Non-pigmented ciliary epithelial cell (primary cell): ENCODE results near the gene NDUFA9.
A peak's percentile ranks its signal among the peaks of the same experiment; 100 is the strongest.

Experiments
- DNase-seq: peaks from one replicate; pipeline ENCODE4 v3.0.0-alpha.2; 2010; ENCODE audit warnings: low read depth

NDUFA9 gene

DNA sequence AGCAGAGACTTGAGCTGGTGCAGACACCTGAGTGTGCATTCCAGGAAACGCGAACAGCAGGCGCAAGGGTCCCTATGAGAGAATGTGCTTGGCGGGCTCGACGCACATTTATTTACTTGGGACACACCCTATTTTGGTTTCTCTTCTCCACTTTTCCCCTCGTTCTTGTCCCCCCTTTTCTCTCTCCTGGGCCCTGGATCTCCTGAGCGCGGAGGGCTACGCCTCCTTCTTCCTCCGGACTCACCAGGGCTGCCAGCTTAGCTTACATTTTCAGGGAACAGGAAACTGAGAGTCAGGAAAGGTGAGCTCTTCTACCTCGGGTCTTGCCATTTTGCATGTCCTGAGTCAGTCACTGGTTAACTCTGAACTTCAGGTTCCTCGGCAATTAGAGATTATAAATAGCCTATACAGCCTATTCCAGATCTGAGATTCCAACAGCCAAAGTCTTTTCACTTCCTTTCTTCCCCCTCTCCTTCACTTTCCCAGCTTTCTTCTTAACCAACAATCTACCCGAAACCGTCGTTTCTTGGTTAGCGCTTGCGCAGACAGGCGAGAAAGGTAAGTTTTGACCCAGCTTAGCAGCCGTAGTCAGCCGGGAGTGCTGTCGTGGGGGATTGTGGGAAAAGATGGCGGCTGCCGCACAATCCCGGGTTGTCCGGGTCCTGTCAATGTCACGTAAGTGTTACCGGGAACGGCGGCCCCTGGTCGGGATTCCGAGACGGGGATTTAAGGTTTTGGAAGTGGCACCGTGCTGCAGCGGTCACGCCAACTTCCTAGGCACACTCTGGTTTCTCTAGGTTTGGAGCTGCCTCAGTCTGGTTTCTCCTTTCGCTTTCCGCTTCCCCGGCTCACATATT is at the start of gene NDUFA9, which contains the start of gene AKAP3:
Gene NDUFA9, plus strand, starts transcription at position 614 of the 857 bp plus-strand sequence. Its CDS starts 13 bp downstream, at position 627.
Gene AKAP3, minus strand, starts transcription at position 551 of the 857 bp plus-strand sequence. CDS start 10,855 bp downstream, outside the sequence.
- DNase-seq: peak; percentile 55

DNA sequence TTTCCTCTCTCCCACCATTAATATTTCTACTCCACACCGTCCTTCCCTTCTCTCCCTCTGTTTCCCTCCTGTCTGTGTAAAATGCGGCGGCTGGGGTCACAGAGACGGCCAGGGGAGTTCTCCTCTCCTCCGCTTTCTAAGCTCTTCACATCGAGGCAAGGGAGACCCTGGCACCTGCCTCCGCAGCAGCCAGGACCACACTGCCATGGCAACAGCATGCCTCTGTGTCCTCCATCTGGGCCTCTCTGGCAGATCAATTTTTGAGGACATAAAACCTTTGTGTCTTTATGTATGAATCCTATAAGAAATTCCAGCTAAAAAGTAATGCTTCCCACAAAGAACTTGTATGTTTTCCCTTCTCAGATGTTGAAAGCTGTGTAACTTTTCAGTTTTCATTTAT is 45.5 kb upstream of the NDUFA9 start:
- DNase-seq: no peak

DNA sequence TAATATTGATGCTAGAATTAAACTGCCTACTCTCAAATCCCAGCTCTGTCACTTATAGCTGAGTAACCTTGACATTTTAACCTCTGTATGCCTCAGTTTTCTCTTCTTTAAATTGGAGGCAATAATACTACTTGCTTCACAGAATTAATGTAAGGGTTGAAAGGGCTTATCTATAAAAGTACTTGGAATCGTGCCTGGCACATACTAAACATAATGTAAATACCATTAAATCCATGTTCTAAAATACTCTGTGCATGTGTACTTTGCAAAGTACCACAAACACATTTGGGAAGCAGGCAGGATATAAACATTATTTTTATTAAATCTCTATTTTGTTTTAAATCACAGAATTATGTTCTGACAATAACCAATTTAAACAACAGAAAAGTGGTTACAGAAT is 45.0 kb upstream of the NDUFA9 start:
- DNase-seq: no peak

DNA sequence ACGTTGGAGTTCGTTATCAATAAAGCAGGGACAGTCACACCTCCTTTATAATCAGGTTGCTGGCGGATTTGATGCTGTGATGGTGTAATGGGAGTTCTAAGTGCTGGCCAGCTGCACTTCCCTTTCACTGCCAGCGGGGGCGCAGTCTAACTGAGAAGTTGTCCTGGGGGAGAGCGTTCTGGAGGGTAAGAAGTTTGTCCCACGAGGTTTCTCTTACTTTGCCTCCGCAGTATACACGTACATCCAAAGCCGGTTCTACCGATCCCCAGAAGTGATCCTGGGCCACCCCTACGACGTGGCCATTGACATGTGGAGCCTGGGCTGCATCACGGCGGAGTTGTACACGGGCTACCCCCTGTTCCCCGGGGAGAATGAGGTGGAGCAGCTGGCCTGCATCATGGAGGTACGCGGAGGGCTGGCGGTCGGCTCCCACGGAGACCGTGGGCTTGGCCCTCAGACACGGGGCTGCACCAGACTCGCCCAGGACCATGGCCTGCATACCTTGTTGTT is 44.2 kb upstream of the NDUFA9 start:
- peak; percentile 66 for DNase-seq

DNA sequence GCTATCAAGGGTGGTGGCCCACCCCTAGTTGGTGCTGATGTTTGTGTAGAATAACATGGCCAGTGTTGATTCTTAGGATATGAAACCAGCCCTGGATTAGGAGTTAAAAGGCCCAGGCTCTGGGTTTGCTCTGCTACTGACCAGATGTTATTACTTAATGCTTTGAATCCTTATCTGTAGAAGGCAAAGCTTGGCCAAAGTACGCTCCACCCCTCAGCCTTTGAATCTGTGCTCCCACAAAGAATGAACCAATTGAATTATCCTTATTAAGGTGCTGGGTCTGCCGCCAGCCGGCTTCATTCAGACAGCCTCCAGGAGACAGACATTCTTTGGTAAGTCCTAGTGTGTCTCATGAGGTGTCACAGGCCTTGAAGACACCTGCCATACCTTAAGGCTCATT is 41.9 kb upstream of the NDUFA9 start:
- DNase-seq: no peak

DNA sequence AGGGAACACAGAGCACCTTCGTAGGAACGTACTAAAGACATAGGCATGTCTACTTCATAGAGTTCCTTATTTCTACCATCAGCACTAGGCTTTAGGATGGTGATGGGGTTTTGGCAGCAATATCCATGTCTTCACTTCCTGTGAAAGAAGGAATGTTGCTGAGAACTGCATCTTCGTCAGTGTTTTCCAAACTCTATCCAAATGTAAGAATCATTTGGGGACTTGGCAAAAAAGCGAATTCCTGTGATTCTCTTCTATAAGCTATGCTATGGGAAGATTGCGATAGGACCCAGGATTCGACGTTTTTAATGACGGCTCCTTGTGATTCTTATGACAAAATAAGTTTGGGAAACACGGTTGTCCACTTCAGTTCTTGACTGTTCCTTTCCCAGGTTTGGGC is 39.8 kb upstream of the NDUFA9 start:
- no peak for DNase-seq

DNA sequence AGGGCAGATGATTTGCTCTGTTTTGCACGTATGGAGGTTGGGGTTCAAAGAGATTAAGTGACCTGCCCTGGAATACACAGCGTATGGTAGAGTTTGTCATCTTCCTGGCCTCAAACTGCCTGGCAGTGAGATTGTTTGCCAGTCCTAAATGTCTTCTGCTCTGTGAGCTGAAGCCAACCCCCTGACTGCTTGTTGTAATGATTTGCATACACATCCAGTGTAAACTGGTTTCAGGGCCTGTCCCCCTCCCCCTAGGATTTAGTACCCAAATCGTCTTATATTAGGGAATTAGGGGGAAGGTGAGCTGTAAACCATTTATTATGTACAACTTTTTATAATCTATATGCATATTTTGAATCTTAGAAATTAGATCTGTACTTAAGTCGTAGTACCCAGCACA is 38.4 kb upstream of the NDUFA9 start:
- DNase-seq: no peak

DNA sequence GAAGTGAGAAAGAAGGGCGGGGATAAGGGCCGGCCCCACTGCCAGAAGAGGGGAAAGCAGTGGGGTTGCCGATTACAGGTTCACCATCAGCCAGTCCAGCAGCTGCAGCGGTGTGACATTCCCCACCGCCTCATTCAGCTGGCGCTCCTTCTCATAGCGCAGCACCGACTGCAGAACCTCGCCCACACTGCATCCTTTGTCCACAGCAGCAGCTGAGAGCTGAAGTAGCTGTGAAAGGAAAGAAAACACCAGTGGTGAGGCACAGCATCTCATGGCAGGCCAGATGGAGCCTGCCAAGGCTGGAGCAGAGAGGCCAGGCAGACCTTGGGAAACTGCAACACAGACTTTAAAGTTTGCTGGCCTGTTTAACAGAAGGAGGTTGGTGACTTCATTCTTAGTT is 33.2 kb upstream of the NDUFA9 start:
- no peak for DNase-seq

DNA sequence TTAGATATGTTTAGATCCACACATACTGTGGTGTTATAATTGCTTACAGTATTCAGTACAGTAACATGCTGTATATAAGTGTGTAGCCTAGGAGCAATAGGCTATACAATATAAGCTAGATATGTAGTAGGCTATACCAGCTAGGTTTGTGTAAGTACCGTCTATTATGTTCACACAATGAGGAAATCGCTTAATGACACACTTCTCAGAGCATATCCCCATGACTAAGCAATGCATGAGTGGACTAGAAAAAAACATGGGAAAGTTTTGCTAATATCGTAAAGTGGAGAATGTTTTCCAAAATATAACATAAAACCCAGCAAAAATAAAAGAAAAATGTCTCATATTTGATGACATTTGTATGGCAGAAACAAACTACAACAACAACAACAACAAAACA is 27.4 kb upstream of the NDUFA9 start:
- no peak for DNase-seq

DNA sequence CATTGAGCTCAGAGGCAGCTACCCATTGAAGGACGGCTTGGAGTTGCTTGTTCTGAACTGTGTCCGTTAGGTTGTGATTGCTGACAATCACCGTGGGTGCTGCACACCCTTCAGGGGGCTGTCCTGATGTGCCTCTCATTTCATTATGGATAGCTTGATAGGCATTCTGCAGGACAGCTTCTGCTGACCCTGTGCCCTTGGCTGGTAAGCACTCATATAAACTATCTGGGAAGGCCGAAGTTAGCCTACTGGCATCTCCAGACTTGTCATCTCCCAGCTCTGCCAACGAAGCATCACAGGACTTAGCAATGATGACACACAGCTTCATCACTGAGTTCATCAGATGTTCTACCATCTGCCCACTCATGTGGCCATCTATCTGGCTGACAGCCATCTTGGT is 22.4 kb upstream of the NDUFA9 start:
- no peak for DNase-seq

DNA sequence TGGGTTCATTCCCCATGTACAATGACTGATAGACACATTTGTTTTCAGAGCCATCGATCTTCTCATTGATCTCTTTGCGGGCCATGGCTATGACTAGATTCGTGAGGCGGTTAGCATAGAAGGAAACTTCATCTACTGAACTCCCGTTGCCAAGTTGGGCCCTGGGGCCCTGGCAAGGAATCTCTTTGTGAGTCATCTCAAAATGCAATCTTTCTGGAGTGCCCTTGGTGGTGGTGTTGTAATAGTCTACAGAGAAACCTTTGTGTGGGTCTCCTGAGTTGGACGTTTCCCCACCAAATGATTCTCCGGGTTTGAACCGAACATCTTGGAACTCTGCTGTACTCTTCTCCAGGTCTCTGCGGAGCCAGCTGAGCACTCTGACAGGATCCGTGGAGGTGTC is 20.5 kb upstream of the NDUFA9 start:
- no peak for DNase-seq

DNA sequence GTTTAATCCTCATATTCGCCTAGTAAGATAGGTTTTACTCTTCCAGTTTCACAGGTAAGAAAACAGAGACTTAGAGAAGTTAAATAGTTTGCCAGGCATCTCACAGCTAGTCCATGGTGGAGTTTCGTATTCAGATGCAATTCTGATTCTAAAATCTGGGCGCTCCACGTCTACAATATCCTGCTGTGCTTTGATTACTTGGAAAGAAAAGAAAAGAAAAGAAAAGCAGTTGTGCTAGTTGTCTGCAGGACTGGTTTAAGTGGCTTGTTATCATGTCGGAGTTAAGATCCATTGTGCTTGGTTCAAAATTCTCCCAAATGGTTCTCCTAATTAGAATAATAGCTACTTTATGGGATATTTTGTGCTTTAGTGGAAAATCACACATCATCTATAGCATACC is 18.7 kb upstream of the NDUFA9 start:
- DNase-seq: no peak

DNA sequence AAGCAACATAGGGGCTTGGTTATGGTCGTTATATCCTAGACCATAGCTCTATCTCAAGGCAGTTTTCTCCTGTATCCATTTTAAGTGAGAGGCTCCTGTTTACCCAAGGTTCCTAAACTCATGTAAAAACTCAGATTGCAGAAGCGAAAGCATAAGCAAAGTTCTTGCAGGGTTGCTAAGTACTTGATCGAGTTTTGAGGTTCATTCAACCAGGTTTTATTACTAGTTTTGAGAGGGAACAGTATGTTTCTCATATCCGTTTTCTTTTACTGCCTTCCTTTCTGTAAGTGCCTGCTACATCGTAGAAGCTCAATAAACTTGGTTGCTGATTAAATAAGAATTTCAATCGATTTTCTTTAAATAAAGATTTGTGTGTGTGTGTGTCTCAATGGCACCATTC is 5.2 kb upstream of the NDUFA9 start:
- no peak for DNase-seq

DNA sequence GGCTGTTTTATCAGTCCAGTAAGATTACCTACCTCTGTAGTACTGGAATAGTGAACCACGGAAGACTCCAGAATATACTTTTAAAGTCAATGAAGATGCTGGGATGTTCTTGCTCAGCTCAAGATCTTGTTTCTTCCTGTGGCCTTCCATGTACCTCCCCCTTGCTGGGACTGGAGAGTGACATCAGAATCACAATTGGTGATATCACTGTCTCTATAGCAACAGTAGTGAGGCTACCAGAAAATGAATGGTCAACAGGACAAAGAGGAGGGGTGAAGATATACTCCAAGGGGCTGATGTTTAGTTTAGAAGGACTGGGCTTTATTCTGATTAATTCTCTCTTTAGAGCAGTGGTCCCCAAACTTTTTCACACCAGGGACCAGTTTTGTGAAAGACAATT is 3.9 kb upstream of the NDUFA9 start:
- DNase-seq: no peak

DNA sequence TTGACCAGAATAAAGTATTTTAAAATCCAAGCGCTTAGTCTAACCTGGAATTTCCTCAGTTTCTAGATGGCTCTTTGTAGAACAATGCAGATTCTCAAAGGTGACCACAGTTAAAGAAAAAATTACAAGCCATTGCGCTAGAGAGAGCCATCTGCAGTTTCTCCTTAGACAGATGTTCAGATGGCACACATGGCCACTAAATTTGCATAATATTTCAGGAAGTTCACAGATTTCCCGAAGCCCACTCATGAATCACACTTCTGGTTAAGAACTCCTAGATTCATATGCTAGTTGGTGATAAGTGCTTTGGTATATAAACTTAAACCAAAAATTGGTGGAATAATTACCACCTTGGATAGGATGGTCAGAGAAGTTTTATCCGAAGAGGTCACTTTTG is 812 bp upstream of the NDUFA9 start:
- DNase-seq: no peak

DNA sequence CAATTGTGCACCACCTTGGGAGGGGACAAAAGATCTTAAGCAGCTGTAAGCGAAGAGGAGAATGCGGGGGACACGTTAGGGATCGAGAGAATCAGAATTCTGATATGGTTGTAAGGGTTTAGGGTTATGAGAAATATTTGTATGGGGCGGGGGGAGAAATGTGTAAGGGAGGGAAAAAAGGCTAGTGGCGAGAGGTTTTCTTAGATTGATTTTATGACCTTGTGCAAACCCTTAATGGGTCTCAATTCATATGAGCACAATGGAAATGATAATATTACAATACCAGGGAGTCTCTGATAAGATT is 396 bp downstream of the NDUFA9 start:
- no peak for DNase-seq

DNA sequence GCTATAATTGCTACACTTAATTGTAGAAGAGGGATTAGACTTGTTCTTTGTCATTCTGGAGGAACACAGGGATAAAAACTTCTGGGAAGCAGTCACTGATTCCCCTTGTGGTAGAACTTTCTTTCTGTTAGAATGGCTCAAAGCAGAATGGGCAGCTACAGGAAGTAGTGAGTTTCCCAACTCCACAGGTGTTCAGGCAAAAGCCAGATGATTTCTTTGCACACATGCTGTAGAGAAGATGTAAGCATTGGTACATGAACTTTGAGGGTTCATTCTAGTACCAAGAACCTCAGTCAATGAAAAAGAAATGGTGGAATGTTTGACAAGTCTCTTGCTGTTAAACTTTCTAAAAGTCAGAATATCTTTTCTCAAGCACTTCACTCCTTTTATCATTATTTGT is 4.3 kb downstream of the NDUFA9 start:
- DNase-seq: no peak

DNA sequence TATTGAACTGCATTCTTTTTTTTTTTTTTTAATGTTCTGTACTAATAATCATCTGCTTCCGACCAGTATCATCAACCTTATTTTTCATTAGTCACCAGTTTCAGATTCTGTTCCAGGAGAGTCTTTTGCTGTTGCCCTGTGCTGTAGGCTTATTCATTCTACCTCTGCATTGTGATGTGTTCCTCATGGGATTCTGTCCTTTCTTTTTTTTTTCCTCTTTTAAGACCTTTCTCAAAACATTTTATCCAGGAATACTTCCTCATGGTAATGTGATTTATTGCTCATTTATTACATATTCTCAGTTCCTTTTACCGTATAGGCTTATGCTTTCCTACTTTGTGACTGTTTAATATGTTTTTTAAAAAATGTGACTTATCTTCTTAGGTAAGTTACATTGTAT is 4.8 kb downstream of the NDUFA9 start:
- DNase-seq: no peak

DNA sequence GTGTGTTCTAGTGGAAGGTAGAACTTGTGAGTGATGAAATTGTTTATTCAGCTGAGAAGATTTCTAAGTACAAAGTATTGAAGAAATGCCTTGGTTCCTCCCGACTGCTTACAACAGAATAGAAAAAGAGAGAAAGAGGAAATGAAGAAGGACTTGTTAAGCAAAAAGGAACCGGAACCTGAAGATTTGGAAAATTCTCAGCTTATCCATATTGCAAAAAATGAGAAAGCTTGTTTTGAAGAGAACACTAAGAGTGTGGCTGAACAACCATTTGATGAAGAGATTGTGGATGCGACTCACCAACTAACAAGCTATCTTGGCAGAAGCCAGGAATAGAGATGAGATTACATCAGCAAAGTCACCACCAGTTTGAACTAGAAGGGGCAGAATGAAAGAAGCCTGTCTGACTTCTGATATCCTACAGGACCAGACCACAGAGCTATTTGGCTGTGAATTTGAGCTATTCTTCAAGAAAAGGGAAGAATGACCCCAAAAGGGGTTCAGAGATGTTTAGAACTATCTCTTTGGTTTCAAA is 15.1 kb downstream of the NDUFA9 start:
- peak; percentile 42 for DNase-seq

DNA sequence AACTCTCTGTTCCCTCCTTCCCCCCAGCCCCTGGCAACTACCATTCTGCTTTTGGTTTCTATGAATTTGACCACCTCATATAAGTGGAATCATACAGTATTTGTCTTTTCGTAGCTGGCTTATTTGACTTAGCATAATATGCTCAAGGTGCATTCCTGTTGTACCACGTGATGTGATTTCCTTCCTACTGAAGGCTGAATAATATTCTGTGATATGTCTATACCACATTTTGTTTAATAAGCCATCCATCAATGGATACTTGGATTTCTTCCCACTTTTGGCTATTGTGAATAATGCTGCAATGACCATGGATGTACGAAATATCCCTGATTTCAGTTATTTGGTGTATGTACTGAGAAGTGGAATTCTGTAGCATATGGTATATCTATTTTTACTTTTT is 16.3 kb downstream of the NDUFA9 start:
- DNase-seq: no peak

DNA sequence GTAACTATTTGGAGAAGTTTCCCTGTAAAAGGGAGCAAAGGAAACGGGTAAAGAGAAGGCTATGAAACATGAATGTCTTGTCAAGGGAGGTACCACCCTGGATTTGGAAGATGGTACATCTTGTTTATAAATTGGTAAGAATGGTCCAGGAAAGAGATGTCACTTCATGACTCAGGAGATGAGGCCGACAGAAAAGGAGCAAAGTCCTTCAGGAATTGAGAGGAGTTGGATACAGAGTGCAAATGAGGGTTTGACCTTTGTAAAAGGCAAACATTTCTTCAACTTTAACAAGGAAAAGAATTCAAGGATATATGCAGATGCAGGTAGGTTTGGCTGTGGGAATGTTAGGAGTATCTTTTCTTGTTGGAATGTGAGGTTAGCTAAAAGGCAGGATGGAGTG is 30.8 kb downstream of the NDUFA9 start:
- DNase-seq: no peak

DNA sequence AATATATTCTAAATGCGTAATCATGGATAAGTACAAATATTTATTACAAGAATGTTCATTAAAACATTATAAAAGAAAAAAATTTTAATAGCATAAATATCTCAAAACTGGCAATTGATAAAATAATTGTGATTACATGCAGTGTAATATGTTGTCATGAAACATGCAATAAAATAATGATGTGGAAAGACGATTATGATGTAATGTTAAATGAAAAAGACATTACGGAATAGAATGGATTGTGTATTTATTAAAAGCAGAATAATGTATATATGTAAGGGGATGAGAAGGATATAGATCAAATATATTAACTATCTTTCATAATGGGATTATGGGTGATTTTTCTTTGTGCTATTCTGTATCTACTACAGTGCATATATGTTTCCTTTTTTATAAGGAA is 32.8 kb downstream of the NDUFA9 start:
- no peak for DNase-seq

DNA sequence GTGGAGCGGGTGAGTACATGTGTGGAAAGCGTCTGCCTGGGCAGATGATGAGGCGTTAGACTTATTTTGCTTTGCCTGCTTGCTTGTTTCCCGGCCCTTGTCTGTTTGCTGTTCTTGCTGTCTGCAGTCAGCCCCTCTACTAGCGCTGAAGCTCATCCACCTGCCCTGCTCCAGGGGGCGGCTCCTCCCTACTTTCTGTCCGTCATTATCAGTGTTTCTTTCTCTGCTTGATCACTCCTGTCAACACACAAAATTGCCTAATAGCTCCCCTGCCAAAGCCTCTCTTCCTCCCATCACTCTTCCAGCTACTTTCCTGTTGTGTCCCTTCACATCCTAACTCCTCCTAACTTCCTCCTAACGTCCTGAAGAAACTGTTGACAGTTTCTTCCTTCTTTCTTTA is 36.4 kb downstream of the NDUFA9 start:
- no peak for DNase-seq

DNA sequence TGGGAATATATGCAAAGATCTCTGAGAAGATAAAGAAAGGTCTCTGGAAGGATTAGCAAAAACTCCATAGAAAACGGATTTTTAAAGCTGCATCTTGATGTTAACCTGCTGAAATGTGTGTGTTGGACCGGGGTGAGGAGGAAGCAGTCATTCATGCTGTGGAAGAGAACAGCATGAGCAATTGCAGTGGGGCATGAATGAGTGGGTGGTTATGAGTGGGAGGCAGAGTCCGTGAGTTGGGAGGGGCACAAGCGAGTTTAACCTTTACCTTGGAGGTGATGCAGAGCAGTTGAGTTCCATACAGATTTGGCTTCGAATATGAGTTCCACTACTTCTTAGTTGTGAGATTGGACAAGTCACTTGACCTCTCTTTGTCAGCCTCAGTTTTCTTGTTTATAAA is 41.8 kb downstream of the NDUFA9 start:
- no peak for DNase-seq
